ENCODE data around the gene E2F2.

The E2F2 gene

GRCh38 chr1:23558140-23558871, 27.3 kb upstream of the E2F2 start:
- H3K9ac ChIP-seq (ENCODE audit: low read depth, low read length) = peak overlapping the region; percentile 71
- no peaks in the 10 kb centered on the region for H3K9me3 ChIP-seq (ENCODE audit: control insufficient read depth, insufficient read depth, low read length)
- H3K4me1 ChIP-seq (ENCODE audit: insufficient read depth, low read length) = peaks cover 29% of the 10 kb centered on the region
- no peaks in the 10 kb centered on the region for H3K36me3 ChIP-seq (ENCODE audit: insufficient read depth, low read length)

GRCh38 chr1:23557471-23558124, 26.6 kb upstream of the E2F2 start:
- peaks cover 26% of the 10 kb centered on the region for H3K4me1 ChIP-seq (ENCODE audit: insufficient read depth, low read length)
- H3K9me3 ChIP-seq (ENCODE audit: control insufficient read depth, insufficient read depth, low read length) = no peaks in the 10 kb centered on the region
- peak overlapping the region; percentile 71 for H3K9ac ChIP-seq (ENCODE audit: low read depth, low read length)
- H3K36me3 ChIP-seq (ENCODE audit: insufficient read depth, low read length) = no peaks in the 10 kb centered on the region

- Histone ChIP-seq H3K9ac (ENCODE audit: low read depth, low read length) (peak overlapping the region; percentile 71; the same call in 1 of the 2 replicates), H3K36me3 (ENCODE audit: insufficient read depth, low read length) (no peaks in the 10 kb centered on the region), H3K9me3 (ENCODE audit: control insufficient read depth, insufficient read depth, low read length) (no peaks in the 10 kb centered on the region), H3K4me1 (ENCODE audit: insufficient read depth, low read length) (peaks cover 23% of the 10 kb centered on the region)
These were observed 25.8 kb upstream of the E2F2 start for GRCh38 chr1:23556635-23557470.

DNA sequence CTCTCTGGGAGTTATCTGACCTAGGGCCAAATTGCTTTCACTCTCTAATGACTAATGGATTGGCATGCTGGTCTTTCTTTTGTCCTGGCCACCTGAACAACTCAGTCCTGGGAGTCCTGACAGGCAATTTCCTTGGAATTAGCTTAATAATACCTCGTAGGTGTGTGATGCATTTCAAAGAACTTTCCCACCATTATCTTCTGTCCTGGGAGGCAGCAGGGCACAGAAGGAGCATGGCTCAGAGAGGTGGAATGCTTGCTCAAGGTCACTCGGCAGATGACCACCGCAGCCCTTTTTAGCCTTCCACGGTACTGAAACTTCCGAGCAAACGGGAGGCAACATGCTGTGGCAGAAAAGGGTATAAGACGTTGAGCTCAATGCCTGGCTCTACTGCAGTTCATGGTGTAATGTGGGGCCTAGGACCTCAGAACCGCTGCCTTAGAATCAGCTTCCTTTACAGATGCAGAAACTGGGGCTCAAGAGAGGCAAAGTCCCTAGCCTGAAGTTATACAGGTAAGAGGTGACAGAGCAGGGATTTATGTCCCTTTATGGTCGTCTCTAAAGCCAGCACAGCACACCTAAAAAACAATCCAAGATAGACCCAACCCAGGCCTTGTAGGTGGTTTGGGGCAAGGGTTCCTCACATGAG, 25.1 kb upstream of the E2F2 start:
- Histone ChIP-seq H3K4me1 (ENCODE audit: insufficient read depth, low read length) (peaks cover 15% of the 10 kb centered on the region), H3K9me3 (ENCODE audit: control insufficient read depth, insufficient read depth, low read length) (no peaks in the 10 kb centered on the region), H3K9ac (ENCODE audit: low read depth, low read length) (peak overlapping the region; percentile 71; the same call in 1 of the 2 replicates), H3K36me3 (ENCODE audit: insufficient read depth, low read length) (no peaks in the 10 kb centered on the region)

- Histone ChIP-seq H3K9me3 (ENCODE audit: control insufficient read depth, insufficient read depth, low read length) (no peaks in the 10 kb centered on the region), H3K4me1 (ENCODE audit: insufficient read depth, low read length) (peaks cover 8% of the 10 kb centered on the region), H3K36me3 (ENCODE audit: insufficient read depth, low read length) (no peaks in the 10 kb centered on the region), H3K9ac (ENCODE audit: low read depth, low read length) (peak overlapping the region; percentile 52)
These were observed 24.4 kb upstream of the E2F2 start for GRCh38 chr1:23555270-23555985.

- no peaks in the 10 kb centered on the region for H3K36me3 ChIP-seq (ENCODE audit: insufficient read depth, low read length)
- H3K4me1 ChIP-seq (ENCODE audit: insufficient read depth, low read length) = peaks cover 6% of the 10 kb centered on the region
- H3K9ac ChIP-seq (ENCODE audit: low read depth, low read length) = peak overlapping the region; percentile 76
- no peaks in the 10 kb centered on the region for H3K9me3 ChIP-seq (ENCODE audit: control insufficient read depth, insufficient read depth, low read length)
These were observed 23.6 kb upstream of the E2F2 start for GRCh38 chr1:23554481-23555269.

DNA sequence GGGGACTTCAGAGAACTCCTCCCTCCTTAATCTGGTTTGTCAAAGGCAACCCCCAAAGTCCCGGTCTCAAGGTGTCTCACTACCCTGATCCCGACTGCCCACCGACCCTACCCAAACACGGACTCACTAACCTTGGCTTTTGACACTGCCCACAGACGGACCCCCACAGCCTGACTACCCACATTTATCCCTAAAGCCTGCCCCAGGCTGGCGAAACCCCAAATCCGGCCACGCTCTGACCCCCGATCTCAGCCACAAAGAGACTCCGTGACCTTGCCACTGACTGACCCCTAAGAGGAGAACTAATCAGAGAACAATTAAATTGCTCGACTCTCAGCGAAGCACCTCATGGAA, 23.1 kb upstream of the E2F2 start:
- H3K36me3 ChIP-seq (ENCODE audit: insufficient read depth, low read length) = no peaks in the 10 kb centered on the region
- no peaks in the 10 kb centered on the region for H3K9me3 ChIP-seq (ENCODE audit: control insufficient read depth, insufficient read depth, low read length)
- H3K4me1 ChIP-seq (ENCODE audit: insufficient read depth, low read length) = peaks cover 6% of the 10 kb centered on the region
- peak overlapping the region; percentile 76 for H3K9ac ChIP-seq (ENCODE audit: low read depth, low read length)

DNA sequence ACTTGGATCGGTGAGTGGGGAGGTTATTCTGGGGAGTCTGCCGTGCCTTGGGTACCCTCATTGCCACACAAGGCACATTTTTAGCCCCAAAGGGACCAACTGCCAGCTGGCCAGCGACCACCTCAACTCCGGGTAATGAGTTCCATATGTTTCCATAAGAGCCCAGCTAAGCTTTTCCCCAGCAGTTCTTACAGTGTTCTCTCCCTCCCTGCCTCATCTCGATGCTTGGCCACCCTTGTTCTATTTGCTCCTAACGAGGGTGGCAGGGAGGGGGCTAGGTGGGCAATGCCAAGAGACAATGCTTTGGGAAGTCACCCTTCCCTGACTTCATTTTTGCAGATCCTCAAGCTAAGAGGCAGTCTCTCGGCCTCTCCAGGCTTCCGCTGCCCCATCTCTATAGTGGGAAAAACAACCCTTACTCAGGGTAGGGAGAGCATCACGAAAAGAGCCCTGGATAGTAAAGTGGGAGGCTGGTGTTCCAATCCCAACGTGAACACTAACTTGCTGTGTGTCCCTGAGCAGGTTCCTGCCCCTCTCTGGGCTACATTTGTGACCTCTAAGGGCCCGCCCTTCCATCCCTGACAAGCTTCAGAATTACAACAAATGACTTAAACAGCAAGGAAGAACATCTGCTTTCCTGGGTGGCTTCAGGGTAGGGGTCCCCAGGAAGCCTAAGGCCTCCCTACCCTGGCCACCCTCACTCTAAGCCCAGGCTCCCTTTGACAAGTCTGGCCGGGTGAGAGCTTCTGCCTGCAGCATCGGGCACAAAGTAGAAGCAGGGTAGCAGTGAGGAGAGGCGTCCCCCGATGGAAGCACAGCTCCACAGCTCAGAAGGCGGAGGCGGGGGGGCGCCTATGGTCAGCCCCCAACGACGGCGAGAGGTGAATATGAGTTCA, 22.4 kb upstream of the E2F2 start:
- no peaks in the 10 kb centered on the region for H3K36me3 ChIP-seq (ENCODE audit: insufficient read depth, low read length)
- H3K4me1 ChIP-seq (ENCODE audit: insufficient read depth, low read length) = peaks cover 6% of the 10 kb centered on the region
- no peaks in the 10 kb centered on the region for H3K9me3 ChIP-seq (ENCODE audit: control insufficient read depth, insufficient read depth, low read length)
- peak overlapping the region; percentile 76 for H3K9ac ChIP-seq (ENCODE audit: low read depth, low read length)

DNA sequence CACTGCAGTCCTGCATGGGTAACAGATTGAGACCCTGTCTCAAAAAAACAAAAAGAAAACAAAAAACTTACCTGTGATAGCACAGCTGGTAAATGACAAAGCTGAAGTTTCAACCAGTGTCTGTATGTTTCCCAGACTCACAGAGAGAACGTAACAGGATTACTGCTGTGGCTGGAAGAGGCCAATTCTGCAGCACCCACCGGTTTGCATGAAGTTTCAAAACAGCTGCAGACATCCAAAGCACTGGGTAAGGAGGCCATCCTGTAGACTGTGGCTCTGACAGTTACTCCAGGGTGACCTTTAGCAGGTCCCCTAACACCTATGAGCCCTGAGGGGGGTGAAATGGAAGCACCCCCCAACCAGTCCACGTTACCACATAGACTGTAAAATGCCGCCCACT, 20.8 kb upstream of the E2F2 start:
- H3K9ac ChIP-seq (ENCODE audit: low read depth, low read length) = no peak overlapping the region
- H3K4me1 ChIP-seq (ENCODE audit: insufficient read depth, low read length) = peaks cover 6% of the 10 kb centered on the region
- no peaks in the 10 kb centered on the region for H3K36me3 ChIP-seq (ENCODE audit: insufficient read depth, low read length)

DNA sequence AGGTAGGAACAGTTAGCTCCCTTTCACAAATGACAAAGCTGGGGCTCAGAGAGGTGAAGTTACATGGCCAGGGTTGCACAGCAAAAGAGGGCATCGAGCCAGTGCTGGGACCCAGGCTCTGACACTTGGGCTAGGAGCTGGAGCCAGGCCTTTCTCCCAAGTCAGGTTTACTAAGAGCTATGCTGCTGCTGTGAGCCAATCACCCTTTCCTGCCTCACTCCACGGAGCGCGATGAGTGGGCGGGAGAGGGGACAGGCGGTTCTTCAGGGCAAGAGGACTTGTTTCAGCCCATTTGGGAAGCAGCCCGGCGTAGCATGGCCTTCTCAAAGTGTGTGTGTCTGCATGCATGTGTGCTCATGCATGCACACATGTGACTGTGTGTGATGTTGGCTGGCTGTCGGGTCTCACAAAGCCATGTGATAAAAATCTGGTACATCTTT, 17.7 kb upstream of the E2F2 start:
- Histone ChIP-seq H3K9ac (ENCODE audit: low read depth, low read length) (no peak overlapping the region), H3K9me3 (ENCODE audit: control insufficient read depth, insufficient read depth, low read length) (no peaks in the 10 kb centered on the region), H3K36me3 (ENCODE audit: insufficient read depth, low read length) (no peaks in the 10 kb centered on the region), H3K4me1 (ENCODE audit: insufficient read depth, low read length) (no peaks in the 10 kb centered on the region)

More for the DNA sequence above, 20.8 kb upstream of the E2F2 start:
- no peaks in the 10 kb centered on the region for H3K9me3 ChIP-seq (ENCODE audit: control insufficient read depth, insufficient read depth, low read length)

GRCh38 chr1:23546897-23547584, 16.0 kb upstream of the E2F2 start:
- H3K9me3 ChIP-seq (ENCODE audit: control insufficient read depth, insufficient read depth, low read length) = no peaks in the 10 kb centered on the region
- no peaks in the 10 kb centered on the region for H3K36me3 ChIP-seq (ENCODE audit: insufficient read depth, low read length)
- H3K9ac ChIP-seq (ENCODE audit: low read depth, low read length) = no peak overlapping the region
- no peaks in the 10 kb centered on the region for H3K4me1 ChIP-seq (ENCODE audit: insufficient read depth, low read length)

- Histone ChIP-seq H3K9ac (ENCODE audit: low read depth, low read length) (no peak overlapping the region), H3K36me3 (ENCODE audit: insufficient read depth, low read length) (no peaks in the 10 kb centered on the region), H3K4me1 (ENCODE audit: insufficient read depth, low read length) (no peaks in the 10 kb centered on the region), H3K9me3 (ENCODE audit: control insufficient read depth, insufficient read depth, low read length) (no peaks in the 10 kb centered on the region)
These were observed 14.8 kb upstream of the E2F2 start for GRCh38 chr1:23545851-23546250.

Measured in ES-I3 (cell line).